ENCODE measurements around the gene NIN.
A peak's percentile ranks its signal among the peaks of the same experiment; 100 is the strongest.

Gene NIN

DNA sequence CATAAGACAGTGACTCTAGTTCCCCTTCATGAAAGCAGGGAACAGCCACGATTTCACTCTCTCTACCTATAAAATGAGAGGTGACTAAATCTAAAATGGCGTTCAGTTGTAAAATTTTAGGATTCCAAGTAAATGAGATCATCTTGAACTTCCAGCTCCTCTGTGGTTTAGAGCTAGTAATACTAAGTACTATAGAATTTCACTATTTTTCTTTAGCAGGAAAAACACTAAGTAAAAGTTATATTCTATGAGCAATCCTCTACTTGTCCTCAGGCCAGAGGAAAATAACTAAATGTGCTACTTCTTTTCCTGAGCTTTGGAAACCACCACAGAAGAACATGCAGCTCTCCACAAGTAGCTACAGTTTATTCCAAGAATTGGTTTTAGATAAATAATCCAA is 55.6 kb downstream of the NIN start:
- Mint-ChIP-seq H3K27ac (no peak overlapping the region), H3K4me1 (ENCODE audit: low read depth) (peaks cover 30% of the 10 kb centered on the region), H3K9me3 (ENCODE audit: low read depth) (no peaks in the 10 kb centered on the region), H3K4me3 (no peak overlapping the region), H3K27me3 (no peaks in the 10 kb centered on the region), H3K36me3 (peaks cover 11% of the 10 kb centered on the region)

DNA sequence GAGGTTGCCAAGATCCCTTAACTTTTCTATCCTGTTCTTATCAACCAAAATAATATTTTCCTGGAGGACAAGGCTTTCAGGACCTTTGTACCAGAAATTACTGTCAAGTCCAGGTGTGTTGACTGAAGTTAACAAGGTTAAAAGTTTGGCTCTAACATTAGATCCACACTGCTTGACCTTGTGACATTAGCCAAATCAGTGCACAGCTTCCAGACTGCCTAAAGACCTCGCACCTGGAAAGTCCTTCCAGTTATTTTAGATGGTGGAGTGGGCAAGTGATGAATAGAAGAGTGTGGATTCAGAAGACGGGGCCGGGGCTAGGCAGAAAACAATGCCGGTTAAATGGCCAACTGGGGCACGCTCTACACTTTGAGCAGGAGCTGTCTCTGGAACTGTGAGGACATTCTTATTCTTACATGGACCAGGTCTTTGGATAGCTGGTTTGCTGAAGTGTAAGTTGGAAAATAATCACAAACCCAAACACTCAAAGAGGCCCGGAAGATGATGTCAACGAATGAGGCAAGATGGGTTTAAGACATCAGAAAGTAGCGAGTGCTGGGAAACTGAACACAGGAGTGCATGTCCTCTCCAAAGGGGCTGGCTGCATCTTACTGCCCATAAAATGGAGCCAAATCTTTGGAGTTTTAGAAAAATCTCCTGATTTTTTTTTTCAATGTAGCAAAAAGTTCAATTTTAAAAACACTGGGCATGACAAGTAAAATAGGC is 56.3 kb downstream of the NIN start:
- no peak overlapping the region for H3K4me3 Mint-ChIP-seq
- peaks cover 12% of the 10 kb centered on the region for H3K36me3 Mint-ChIP-seq
- no peak overlapping the region for H3K27ac Mint-ChIP-seq
- H3K27me3 Mint-ChIP-seq = no peaks in the 10 kb centered on the region
- H3K9me3 Mint-ChIP-seq (ENCODE audit: low read depth) = no peaks in the 10 kb centered on the region
- H3K4me1 Mint-ChIP-seq (ENCODE audit: low read depth) = peaks cover 29% of the 10 kb centered on the region

DNA sequence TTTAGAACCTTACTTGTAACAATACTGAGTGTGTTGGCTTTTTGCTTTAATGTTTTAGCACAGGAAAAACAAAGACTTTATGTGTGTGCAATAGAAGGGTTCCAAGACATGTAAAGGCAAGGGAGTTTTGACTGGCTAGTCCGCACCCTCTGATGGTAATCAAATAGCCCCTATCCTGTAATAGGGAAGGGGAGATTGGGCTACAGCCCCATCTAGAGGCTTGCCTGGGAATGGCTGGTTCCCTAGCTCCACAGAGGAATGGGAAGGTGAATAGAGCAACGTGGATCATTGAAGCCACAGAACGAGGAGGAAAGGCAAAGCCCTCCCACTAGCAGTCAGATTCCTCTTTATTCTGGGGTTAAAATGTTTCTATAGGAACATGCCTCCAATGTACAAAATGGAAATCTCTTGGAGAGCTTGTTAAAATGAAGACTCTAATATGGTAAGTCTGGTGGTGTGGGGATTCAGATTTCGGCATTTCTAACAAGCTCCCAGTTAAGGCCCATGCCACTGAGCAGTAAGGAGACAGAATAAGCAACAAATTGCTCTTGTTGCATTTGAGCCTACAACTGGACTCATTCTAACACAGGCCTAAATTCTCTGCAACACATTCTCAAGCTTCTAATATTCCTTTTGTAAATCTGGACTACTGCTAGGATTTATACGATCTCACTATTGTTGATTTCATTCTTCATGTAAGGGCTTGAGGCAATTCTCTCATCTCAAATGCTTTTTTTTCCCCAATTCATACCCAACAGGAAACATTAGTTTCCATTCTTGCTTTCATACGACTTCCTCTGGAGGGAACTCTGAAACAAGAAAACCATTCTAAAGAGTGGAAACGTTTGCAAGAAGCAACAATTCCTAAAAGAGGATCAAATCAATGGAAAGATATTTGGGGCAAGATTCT is 57.1 kb downstream of the NIN start:
- H3K4me1 Mint-ChIP-seq (ENCODE audit: low read depth) = peaks cover 24% of the 10 kb centered on the region

DNA sequence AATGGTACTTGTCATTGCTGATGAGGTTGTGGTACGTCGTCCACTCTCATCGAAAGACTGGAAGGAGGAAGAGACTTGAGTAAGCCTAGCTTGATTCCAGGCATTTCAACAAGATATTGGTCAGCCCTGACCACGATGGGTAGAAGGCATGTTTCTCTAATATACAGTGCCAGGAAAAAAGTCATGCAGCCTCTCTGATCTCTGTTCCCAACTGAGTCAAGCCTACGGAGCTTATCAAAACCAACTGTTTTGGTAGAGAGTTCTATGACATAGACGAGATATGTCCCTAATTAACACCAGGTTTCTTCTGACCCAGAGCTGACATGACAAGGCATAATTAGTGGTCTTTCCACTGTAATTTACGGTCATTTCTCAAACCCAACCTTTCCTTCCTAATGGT is 58.5 kb downstream of the NIN start:
- peaks cover 20% of the 10 kb centered on the region for H3K36me3 Mint-ChIP-seq
- H3K27ac Mint-ChIP-seq = no peak overlapping the region
- H3K27me3 Mint-ChIP-seq = no peaks in the 10 kb centered on the region
- H3K4me1 Mint-ChIP-seq (ENCODE audit: low read depth) = peaks cover 18% of the 10 kb centered on the region
- no peaks in the 10 kb centered on the region for H3K9me3 Mint-ChIP-seq (ENCODE audit: low read depth)
- H3K4me3 Mint-ChIP-seq = no peak overlapping the region

More for the DNA sequence above, 57.1 kb downstream of the NIN start:
- peak overlapping the region; percentile 46 for H3K27ac Mint-ChIP-seq
- no peak overlapping the region for H3K4me3 Mint-ChIP-seq
- H3K36me3 Mint-ChIP-seq = peaks cover 12% of the 10 kb centered on the region
- no peaks in the 10 kb centered on the region for H3K27me3 Mint-ChIP-seq
- H3K9me3 Mint-ChIP-seq (ENCODE audit: low read depth) = no peaks in the 10 kb centered on the region

DNA sequence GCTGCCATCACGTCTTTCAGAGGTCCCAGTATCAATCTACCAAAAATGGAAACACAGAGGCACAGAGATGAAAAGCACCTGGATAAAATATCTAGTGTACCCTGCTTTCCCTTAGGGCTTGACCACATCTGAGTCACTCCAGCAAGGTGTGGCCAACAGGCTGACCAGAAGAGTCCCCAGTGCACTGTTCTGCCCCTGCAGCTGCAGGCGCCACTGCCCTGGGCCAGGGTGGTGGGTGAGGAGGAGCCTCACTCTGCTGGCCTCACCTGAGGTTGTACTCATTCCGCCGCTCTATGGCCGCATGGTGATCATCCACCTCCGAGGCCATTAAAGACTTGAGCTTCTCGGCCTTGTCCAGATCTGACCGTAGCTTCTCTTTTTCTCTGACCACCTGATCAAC is 60.4 kb downstream of the NIN start:
- H3K4me3 Mint-ChIP-seq = no peak overlapping the region
- H3K4me1 Mint-ChIP-seq (ENCODE audit: low read depth) = peaks cover 16% of the 10 kb centered on the region
- H3K36me3 Mint-ChIP-seq = peaks cover 19% of the 10 kb centered on the region
- no peak overlapping the region for H3K27ac Mint-ChIP-seq
- H3K27me3 Mint-ChIP-seq = no peaks in the 10 kb centered on the region
- no peaks in the 10 kb centered on the region for H3K9me3 Mint-ChIP-seq (ENCODE audit: low read depth)

DNA sequence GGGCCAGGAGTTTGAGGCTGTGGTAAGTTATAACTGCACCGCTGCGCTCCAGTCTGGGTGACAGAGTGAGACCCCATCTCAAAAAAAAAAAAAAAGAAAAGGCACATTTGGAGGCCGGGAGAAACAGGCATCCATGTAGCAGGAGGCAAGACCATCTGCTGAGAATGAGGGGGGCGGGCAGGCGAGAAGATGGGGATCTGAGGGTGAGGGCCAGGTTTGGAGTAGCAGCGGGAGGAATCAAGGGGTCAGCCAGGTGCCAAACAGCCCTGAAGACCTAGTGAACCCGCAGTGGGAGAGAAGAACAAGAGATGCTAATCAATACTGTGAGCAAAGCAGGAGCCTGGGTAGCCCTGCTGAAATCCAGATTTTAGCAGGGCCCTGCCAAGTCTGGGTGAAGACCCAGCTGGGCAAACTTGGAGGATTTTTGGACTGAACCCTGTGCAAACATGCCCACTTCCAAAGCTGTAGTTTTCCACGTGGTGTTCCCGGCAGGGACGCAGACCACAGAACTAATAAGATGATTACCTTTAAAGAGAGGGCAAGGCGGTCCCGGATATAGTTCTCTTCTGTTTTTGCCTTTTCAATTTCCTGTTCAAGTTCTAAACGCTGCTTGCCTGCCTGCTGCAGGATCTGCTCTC is 61.0 kb downstream of the NIN start:
- H3K27ac Mint-ChIP-seq = no peak overlapping the region
- H3K4me3 Mint-ChIP-seq = no peak overlapping the region
- H3K4me1 Mint-ChIP-seq (ENCODE audit: low read depth) = peaks cover 16% of the 10 kb centered on the region
- no peaks in the 10 kb centered on the region for H3K27me3 Mint-ChIP-seq
- no peaks in the 10 kb centered on the region for H3K9me3 Mint-ChIP-seq (ENCODE audit: low read depth)
- peaks cover 19% of the 10 kb centered on the region for H3K36me3 Mint-ChIP-seq

DNA sequence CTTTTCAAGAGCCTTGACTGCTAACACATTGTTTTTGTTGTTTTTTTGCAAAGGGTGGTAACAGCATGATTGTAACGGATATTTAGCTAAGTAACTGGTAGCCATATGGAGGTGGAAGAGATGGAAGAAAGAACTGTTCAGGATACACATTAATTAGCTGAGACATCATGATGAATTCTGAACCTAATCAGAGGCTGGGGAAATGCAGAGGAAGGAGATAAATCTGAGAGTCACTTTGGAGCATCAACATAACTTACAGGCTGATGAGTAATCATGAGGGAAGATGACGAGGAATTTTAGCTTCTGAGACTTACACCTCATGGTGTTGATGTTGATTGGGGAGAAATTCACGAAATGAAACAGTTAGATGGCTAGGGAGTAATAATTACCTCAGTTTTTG is 62.3 kb downstream of the NIN start:
- H3K27ac Mint-ChIP-seq = peak overlapping the region; percentile 19
- H3K36me3 Mint-ChIP-seq = peaks cover 15% of the 10 kb centered on the region

DNA sequence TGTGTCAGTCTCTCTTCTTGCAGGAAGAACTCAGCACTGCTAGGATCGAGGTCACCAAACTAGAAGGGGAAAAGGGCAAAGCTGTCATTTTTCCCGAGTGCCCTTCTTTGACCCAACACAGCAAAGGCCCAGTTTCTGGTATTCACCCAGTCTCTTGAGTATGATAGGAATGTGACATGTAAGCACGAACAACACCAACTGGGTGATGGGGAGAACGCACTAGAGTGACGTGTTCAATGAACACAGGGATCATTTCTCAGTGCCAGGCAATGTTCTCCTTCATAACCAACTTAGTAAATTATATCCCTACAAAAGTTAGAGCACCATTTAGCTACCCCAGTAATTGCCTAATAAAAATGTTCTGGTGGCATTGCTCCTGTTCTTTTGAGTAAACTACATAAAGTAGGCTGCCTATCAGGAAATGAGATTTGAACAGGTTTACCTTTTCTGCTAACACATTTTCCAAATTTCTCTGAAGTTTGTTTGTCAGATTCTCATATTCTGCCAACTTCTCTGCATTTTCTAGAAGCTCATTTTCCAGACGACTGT is 64.5 kb downstream of the NIN start:
- H3K4me1 Mint-ChIP-seq (ENCODE audit: low read depth) = peaks cover 20% of the 10 kb centered on the region
- H3K9me3 Mint-ChIP-seq (ENCODE audit: low read depth) = no peaks in the 10 kb centered on the region
- no peak overlapping the region for H3K27ac Mint-ChIP-seq
- H3K4me3 Mint-ChIP-seq = no peak overlapping the region
- peaks cover 24% of the 10 kb centered on the region for H3K36me3 Mint-ChIP-seq
- no peaks in the 10 kb centered on the region for H3K27me3 Mint-ChIP-seq

More for the DNA sequence above, 62.3 kb downstream of the NIN start:
- no peaks in the 10 kb centered on the region for H3K9me3 Mint-ChIP-seq (ENCODE audit: low read depth)
- H3K4me1 Mint-ChIP-seq (ENCODE audit: low read depth) = peaks cover 4% of the 10 kb centered on the region
- no peaks in the 10 kb centered on the region for H3K27me3 Mint-ChIP-seq
- no peak overlapping the region for H3K4me3 Mint-ChIP-seq

DNA sequence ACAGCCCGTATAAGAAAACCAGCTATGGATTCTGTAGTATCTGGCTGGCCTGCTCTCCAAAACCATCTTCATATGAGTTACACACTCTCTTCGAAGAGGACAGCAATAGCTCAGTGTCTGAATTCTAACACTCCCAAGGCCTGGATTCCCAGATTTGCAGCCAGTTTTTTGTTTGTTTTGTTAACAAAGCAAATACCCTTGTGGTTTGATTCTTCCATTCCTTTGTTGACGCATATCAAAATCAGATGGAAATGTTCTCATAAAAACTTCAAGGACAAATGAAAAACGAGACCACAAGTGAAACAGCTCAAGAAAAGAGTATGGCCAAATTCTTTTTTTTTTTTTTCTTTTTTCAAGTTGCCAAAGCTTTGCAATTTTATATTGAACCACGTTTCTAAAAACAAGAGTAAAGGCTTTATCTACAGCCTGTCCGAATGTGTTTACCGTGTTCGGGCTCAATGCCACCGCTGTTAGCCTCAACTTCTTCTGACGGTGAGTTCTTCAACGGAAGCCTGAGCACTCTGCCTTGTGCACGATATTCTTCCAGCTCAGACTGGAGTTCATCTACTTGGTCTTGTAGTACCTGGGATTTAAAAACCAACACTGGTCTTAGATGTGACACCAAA is 67.5 kb downstream of the NIN start:
- no peaks in the 10 kb centered on the region for H3K9me3 Mint-ChIP-seq (ENCODE audit: low read depth)
- H3K4me1 Mint-ChIP-seq (ENCODE audit: low read depth) = peaks cover 28% of the 10 kb centered on the region
- peak overlapping the region; percentile 91 for H3K27ac Mint-ChIP-seq
- no peak overlapping the region for H3K4me3 Mint-ChIP-seq
- H3K27me3 Mint-ChIP-seq = no peaks in the 10 kb centered on the region
- peaks cover 33% of the 10 kb centered on the region for H3K36me3 Mint-ChIP-seq

DNA sequence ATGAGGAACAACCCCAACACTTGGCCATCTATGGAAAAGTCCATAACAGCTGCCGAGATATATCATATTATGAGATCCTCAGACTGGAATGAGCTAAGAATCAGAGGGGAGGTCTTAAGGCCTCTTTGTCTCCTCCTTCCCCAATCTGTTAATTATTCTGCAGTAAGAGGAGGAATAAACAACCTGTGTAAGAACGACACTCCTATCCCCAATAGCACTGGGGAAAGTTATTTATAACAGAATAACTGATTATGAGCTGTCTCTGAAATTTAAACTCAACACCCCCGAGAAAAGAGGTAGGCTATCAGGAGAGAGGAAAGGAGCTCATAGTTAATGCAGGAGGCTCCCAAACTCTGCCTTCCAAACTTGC is 68.0 kb downstream of the NIN start:
- Mint-ChIP-seq H3K27ac (peak overlapping the region; percentile 91), H3K4me1 (ENCODE audit: low read depth) (peaks cover 25% of the 10 kb centered on the region), H3K4me3 (peak overlapping the region; percentile 30), H3K36me3 (peaks cover 28% of the 10 kb centered on the region), H3K27me3 (no peaks in the 10 kb centered on the region), H3K9me3 (ENCODE audit: low read depth) (no peaks in the 10 kb centered on the region)

DNA sequence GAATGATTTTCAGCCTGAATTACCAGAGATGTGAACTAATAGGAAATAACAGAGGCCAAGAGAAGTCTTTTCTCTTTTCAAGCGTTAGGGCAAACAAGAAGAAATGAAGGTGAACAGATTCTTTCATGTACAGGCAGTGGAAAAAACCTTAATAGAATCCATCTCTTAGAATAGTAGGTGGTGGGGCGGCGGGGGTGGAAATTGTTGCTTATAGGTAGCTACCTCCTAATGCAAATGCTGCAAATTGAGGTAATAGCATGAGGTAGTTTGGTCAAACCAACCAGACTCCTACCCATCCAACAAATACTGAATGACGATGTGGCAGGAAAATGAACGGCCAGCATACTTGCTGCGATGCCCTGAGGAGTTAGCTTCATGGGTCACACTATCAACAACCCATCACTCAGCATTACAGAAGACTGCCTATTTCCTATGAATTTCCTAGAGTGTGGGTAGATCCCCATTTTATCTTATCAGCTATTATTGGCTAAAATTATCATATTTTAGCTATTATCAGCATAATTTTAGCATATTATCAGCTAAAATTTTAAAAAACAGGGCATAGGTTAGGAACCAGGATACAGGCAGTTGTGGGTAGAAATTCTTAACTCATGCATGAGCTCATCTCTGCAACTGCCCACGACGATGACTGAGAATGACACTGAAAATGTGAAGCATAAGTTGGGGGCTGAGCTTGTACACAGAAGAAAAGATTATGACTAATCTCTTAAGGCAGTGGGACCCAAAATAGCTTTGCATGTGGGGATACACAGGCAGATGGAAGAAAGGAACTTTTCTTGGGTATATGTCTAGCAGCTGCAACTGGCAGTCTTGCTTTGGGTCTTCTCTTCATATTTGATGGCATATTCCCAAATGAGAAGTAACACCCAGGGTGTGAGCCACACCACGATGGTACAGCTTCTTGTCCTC is 68.7 kb downstream of the NIN start:
- Mint-ChIP-seq H3K4me3 (peak overlapping the region; percentile 30), H3K9me3 (ENCODE audit: low read depth) (no peaks in the 10 kb centered on the region), H3K27me3 (no peaks in the 10 kb centered on the region), H3K27ac (peak overlapping the region; percentile 91), H3K4me1 (ENCODE audit: low read depth) (peaks cover 25% of the 10 kb centered on the region), H3K36me3 (peaks cover 27% of the 10 kb centered on the region)

DNA sequence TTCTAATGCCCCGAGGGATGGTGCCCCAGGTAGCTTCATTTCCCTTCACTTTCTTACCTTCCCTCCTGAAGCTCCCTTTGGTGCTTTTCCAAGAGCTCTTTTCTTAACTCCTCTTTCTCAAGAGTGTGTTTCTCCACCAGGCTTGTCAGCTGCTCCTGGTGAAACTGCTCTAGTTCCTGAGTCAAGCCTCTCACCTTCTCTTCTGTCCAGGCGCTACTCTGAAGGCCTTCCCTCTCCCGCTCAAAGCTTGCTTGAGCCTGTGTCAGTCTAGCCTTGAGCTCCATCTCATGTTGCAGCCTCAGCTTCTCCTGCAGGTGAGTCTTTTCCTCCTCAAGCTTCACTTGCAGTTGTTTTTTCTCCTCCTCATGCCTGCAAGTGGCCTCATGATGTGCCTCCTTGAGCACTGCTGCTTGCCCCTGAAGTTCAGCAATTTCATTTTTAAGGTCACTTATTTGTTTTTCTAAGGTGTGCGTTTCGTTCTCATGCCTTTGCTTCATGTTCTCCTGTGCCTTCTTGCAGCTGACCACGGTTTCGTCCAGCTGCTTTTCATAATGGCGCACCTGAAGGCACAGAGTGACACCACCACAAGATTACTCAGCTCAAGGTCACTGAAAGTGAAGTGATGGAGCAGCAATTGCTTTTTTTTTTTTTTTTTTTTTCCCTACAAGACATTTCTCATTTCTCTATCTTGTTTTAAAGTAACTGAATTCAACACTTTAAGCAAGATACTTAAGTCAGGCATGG is 71.0 kb downstream of the NIN start:
- H3K27me3 Mint-ChIP-seq = no peaks in the 10 kb centered on the region

DNA sequence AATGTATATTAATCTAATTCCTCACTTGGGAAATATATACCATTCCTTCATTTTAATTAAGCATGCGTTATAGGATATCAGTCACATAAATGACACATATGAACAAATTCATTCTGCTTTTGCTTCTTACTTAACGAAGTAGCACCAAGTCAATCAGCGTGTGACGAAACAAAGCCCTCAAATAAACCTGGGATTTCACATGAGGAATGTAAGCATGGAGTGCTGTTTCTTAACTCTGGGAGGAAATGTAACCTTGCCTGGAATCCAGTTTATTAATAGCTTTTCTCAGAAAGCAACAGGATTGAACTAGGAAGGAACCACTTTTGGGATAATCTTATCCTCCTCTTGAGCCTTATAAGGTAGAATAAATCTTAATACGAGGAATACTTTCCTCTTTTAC is 72.0 kb downstream of the NIN start:
- no peaks in the 10 kb centered on the region for H3K9me3 Mint-ChIP-seq (ENCODE audit: low read depth)
- peaks cover 25% of the 10 kb centered on the region for H3K36me3 Mint-ChIP-seq
- no peaks in the 10 kb centered on the region for H3K27me3 Mint-ChIP-seq
- H3K4me1 Mint-ChIP-seq (ENCODE audit: low read depth) = peaks cover 25% of the 10 kb centered on the region
- H3K4me3 Mint-ChIP-seq = no peak overlapping the region
- no peak overlapping the region for H3K27ac Mint-ChIP-seq

More for the DNA sequence above, 71.0 kb downstream of the NIN start:
- Mint-ChIP-seq H3K27ac (peak overlapping the region; percentile 22), H3K4me1 (ENCODE audit: low read depth) (peaks cover 25% of the 10 kb centered on the region), H3K36me3 (peaks cover 26% of the 10 kb centered on the region), H3K4me3 (no peak overlapping the region), H3K9me3 (ENCODE audit: low read depth) (no peaks in the 10 kb centered on the region)
